Uterus (tissue), 4 donors: ENCODE results near the gene TRPV5. TPM values are rescaled to one million over a fixed set of nuclear protein-coding genes. Genes with fewer than 3 reads are reported as not detected.

Experiments used
- DNase-seq, 2 donors: peaks; one replicate each; pipeline ENCODE4 v3.0.0-alpha.2; 2019 to 2020
- H3K27ac ChIP-seq, 2 donors: fragments of 200-600 bp; sonication (generic); 1 replicate in 1 of 2; 2 replicates in 1 of 2; pipeline ENCODE4 v1.5.1; 2016 to 2018
- H3K27me3 ChIP-seq, 2 donors: fragments of 200-600 bp; sonication (generic); one replicate each; pipeline ENCODE4 v1.5.1; 2018 to 2019; ENCODE audit warnings: control low read depth in 1 of 2
- H3K36me3 ChIP-seq, 2 donors: fragments of 200-600 bp; sonication (generic); one replicate each; pipeline ENCODE4 v1.5.1; 2019; ENCODE audit warnings: control low read depth in 1 of 2
- H3K4me1 ChIP-seq, 2 donors: fragments of 200-600 bp; sonication (generic); one replicate each; pipeline ENCODE4 v1.5.1; 2018 to 2019; ENCODE audit warnings: control low read depth in 1 of 2
- H3K4me3 ChIP-seq, 2 donors: fragments of 200-600 bp; sonication (generic); 1 replicate in 1 of 2; 2 replicates in 1 of 2; pipeline ENCODE4 v1.5.1; 2018 to 2019; ENCODE audit warnings: mild to moderate bottlenecking in 1 of 2
- H3K9me3 ChIP-seq, 2 donors: fragments of 200-600 bp; sonication (generic); one replicate each; pipeline ENCODE4 v1.5.1; 2019; ENCODE audit warnings: control low read depth in 1 of 2
- POLR2A ChIP-seq, 2 donors: fragments of 450-650 bp; IDR thresholded peaks; one replicate each; pipeline ENCODE4 v1.6.1; 2016; ENCODE audit warnings: antibody characterized with exemption in 2 of 2, mild to moderate bottlenecking in 1 of 2, moderate library complexity in 1 of 2
- intact Hi-C: fragments of 100-400 bp; cut with DNase I; formaldehyde crosslinking; loops from one replicate; pipeline ENCODE4 v1.15.1; 2023; ENCODE audit warnings: low total_unique reads
- total RNA-seq, 4 donors: library from RNA; depleted of rRNA in 3 of 4; stranded (reverse); fragments of >200 nt in 3 of 4; gene quantifications; one replicate each; pipeline versions ENCODE4 v1.1.0 to v1.2.4, GENCODE V29; 2014 to 2023
- TF ChIP-seq, protein P1 (sequence below), 4 experiments: fragments of 200-600 bp in 2 of 4; fragments of 450-650 bp in 2 of 4; sonication (generic) in 2 of 4; IDR thresholded peaks; one replicate each; pipeline ENCODE4 v1.5.1; 2016 to 2019; ENCODE audit warnings: antibody characterized with exemption in 4 of 4, mild to moderate bottlenecking in 2 of 4, moderate library complexity in 1 of 4
- donor health status: DM: yes; HTN: yes; CAD: no.

TRPV5 gene
- total RNA-seq, 4 donors from 2014 or later = 0.34 TPM; not detected in 3

DNA sequence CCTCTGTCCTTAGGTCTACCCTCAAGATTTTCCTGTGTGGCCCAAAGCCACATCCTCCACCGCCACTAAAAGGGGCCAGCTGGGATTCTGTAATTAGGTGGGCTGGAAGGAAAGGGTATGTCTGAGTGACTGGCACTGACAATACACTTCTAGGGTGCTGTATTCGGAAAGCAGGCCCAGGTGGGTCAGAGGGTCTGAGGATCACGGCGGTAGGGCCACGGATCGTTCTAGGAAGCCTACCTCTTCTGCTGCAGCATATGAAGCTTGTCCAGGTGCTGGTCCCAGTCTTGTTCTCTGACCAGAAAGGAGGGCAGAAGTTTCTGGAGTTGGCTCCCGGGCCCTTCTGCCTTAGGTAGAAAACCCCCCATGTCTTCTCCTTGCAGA is 462 bp downstream of the TRPV5 start:
- Histone ChIP-seq H3K36me3 (no peaks in the 10 kb centered on the region), H3K4me3 (no peak overlapping the region), H3K27ac (no peak overlapping the region), H3K4me1 (no peaks in the 10 kb centered on the region), H3K27me3 (no peaks in the 10 kb centered on the region), H3K9me3 (no peaks in the 10 kb centered on the region)
- DNase-seq = no peak
- intact Hi-C loops = no loop called here
- TF ChIP-seq POLR2A (IDR thresholded peaks at IDR 0.05) = no peak
- TF ChIP-seq, protein P1, sequence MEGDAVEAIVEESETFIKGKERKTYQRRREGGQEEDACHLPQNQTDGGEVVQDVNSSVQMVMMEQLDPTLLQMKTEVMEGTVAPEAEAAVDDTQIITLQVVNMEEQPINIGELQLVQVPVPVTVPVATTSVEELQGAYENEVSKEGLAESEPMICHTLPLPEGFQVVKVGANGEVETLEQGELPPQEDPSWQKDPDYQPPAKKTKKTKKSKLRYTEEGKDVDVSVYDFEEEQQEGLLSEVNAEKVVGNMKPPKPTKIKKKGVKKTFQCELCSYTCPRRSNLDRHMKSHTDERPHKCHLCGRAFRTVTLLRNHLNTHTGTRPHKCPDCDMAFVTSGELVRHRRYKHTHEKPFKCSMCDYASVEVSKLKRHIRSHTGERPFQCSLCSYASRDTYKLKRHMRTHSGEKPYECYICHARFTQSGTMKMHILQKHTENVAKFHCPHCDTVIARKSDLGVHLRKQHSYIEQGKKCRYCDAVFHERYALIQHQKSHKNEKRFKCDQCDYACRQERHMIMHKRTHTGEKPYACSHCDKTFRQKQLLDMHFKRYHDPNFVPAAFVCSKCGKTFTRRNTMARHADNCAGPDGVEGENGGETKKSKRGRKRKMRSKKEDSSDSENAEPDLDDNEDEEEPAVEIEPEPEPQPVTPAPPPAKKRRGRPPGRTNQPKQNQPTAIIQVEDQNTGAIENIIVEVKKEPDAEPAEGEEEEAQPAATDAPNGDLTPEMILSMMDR (IDR thresholded peaks at IDR 0.05) = no peak

DNA sequence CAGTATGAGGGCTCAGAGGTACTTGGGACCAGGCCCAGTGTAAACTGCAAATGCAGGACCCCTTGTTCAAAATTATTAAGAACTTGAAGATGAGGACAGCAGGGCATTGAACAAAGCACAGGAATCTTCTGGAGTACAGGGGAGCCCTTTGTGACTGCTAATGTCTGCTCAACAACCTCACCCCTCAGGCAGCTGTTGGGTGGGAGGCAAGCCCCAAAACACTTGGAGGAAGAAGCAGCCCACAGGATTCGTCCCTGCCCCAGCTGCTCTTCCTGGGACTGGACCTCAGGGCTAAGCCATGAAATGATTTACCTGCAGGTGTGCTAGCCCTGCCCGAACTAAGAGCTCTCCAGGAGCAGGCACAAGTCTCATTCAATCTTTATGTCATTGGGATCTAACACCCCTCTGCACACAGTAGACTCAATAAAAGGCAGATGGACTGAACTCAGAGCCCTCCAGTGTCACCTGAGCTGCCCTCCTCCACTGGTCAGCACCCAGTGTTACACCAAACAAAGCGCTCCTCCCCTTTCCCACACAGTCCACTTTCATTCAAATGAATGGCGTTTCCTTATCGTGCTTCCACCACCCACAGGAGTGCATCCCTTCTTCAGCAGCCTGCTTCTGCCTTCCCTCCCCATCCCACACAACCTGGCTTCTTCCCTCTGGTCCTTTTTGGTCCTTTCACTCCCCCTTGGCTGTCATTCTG is 1.0 kb downstream of the TRPV5 start:
- Histone ChIP-seq H3K36me3 (no peaks in the 10 kb centered on the region), H3K9me3 (no peaks in the 10 kb centered on the region), H3K27me3 (no peaks in the 10 kb centered on the region), H3K4me3 (no peak overlapping the region), H3K27ac (no peak overlapping the region), H3K4me1 (no peaks in the 10 kb centered on the region)
- intact Hi-C loops = no loop called here
- TF ChIP-seq, protein P1 (IDR thresholded peaks at IDR 0.05) = no peak
- TF ChIP-seq POLR2A (IDR thresholded peaks at IDR 0.05) = no peak
- no peak for DNase-seq

DNA sequence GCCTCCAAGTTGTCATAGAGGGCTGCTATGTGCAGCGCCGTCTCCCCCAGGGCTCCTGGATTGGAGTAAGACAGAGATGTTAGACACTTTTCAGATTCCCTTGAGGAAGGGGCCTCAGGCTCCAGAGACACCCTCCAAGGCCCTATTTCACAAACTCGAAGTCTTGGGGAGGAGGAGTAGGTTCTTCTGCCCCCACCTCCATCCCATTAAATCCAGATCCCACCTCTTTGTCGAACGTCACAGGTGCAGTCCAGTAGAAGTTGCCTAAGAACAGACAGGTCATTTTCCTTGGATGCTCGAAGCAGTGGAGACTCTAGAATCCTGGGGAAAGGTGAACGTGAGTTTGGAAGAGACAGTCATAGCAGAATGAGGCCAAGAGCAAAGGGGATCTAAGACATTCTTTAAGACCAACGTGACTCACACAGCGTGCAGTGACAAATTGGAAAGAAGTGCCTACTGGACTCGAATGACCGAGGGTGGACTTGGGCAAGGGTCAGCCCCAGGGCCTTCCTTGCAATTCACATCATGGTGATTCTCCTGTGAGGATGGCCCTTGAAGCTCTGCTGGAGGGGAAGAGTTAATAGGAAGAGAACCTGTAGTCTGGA is 3.3 kb downstream of the TRPV5 start:
- TF ChIP-seq, protein P1 (IDR thresholded peaks at IDR 0.05) = no peak
- no peak for TF ChIP-seq POLR2A (IDR thresholded peaks at IDR 0.05)
- no peaks in the 10 kb centered on the region for H3K4me1 ChIP-seq
- no peaks in the 10 kb centered on the region for H3K27me3 ChIP-seq
- no peak for DNase-seq
- no peaks in the 10 kb centered on the region for H3K9me3 ChIP-seq
- no peak overlapping the region for H3K27ac ChIP-seq
- intact Hi-C loops = no loop called here
- no peak overlapping the region for H3K4me3 ChIP-seq
- no peaks in the 10 kb centered on the region for H3K36me3 ChIP-seq

DNA sequence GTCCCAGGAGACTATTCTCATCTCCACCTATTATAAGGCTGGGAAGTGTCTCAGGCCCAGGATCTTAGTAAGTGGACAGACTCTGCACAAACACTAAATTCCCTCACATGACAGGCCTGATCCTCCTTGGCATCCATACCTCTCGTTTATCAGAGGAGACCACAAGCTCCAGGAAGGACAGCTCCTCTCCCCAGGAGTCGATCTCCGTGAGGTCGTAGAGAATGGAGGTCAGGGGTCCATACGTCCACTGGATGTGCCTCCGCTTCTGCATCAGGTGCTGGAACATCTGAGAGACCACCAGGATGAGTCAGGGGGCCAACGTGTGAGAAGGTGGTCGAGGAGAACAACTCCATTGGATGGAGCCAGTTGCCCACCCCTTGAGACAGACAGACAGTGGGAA is 5.6 kb downstream of the TRPV5 start:
- no peaks in the 10 kb centered on the region for H3K27me3 ChIP-seq
- no peak overlapping the region for H3K27ac ChIP-seq
- no peak overlapping the region for H3K4me3 ChIP-seq
- intact Hi-C loops = no loop called here
- no peaks in the 10 kb centered on the region for H3K9me3 ChIP-seq
- no peak for TF ChIP-seq POLR2A (IDR thresholded peaks at IDR 0.05)
- TF ChIP-seq, protein P1 (IDR thresholded peaks at IDR 0.05) = no peak
- no peaks in the 10 kb centered on the region for H3K4me1 ChIP-seq
- H3K36me3 ChIP-seq = no peaks in the 10 kb centered on the region
- DNase-seq = no peak

DNA sequence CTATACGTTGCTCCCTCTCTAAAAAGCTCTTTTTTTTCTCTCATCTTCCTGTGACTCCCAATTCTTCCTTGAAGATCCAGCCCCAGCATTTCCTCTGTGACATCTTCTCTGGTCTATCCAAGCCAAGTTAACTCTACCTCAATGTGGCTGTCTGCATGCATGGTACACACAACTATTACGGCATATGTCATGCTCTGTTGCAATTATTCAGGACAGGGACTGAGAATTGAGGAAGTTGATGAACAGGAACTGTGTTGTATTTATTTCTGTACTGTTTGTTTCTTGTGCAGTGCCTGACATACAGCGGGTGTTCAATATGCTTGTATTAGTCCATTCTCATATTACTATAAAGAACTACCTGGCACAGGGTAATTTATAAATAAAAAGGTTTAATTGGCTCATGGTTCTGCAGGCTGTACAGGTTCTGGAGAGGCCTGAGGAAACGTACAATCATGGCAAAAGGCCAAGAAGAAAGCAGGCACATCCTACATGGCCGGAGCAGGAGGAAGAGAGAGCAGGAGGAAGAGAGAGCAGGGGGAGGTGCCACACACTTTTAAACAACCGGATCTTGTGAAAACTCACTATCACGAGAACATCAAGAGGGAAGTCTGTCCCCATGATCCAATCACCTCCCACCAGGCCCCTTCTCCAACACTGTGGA is 6.3 kb downstream of the TRPV5 start:
- Histone ChIP-seq H3K4me1 (no peaks in the 10 kb centered on the region), H3K27me3 (no peaks in the 10 kb centered on the region), H3K36me3 (no peaks in the 10 kb centered on the region), H3K9me3 (no peaks in the 10 kb centered on the region), H3K4me3 (no peak overlapping the region), H3K27ac (no peak overlapping the region)
- TF ChIP-seq, protein P1 (IDR thresholded peaks at IDR 0.05) = no peak
- TF ChIP-seq POLR2A (IDR thresholded peaks at IDR 0.05) = no peak
- DNase-seq = no peak
- intact Hi-C loops = no loop called here
